Measurements from ENCODE around the gene FOXS1.

DNA sequence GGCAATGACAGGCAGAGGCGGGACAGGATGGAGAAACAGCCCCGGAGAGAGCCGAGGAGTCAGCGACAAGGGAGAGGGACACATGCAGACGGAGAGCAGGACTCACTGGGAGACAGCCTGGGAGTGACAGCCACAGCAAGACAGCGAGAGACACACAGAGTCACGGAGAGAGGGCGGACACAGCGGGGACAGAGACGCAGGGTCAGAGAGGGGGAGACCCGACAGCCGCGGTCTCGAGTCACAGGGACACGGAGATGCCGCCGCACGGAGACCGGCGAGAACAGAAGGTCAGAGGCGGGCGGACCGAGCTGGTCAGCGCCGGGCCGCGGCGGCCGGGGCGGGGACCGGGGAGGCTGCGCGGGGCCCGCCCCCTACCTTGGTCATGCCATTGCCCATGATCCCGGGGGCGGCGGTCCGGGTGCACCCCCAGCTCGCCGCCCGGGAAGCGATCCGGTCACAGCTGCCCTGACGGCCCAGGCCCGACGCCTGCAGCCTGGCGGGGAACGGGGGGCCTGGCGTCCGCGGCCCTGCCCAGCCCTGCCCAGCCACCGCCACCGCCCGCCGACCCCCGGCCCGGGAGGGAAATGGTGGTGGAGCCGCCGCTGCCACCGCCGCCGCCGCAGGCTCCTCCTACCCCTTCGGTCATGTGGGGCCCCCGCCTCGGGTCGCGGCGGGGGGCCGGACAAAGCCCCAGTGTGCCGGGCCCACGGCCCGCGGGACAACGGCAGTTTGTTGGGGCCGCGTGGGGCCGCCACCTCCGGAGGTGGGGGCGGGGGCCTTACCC, 24.7 kb upstream of the FOXS1 start, which contains the start of the genes DUSP15 and TTLL9:
- TF ChIP-seq, protein P1, sequence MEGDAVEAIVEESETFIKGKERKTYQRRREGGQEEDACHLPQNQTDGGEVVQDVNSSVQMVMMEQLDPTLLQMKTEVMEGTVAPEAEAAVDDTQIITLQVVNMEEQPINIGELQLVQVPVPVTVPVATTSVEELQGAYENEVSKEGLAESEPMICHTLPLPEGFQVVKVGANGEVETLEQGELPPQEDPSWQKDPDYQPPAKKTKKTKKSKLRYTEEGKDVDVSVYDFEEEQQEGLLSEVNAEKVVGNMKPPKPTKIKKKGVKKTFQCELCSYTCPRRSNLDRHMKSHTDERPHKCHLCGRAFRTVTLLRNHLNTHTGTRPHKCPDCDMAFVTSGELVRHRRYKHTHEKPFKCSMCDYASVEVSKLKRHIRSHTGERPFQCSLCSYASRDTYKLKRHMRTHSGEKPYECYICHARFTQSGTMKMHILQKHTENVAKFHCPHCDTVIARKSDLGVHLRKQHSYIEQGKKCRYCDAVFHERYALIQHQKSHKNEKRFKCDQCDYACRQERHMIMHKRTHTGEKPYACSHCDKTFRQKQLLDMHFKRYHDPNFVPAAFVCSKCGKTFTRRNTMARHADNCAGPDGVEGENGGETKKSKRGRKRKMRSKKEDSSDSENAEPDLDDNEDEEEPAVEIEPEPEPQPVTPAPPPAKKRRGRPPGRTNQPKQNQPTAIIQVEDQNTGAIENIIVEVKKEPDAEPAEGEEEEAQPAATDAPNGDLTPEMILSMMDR (IDR thresholded peaks at IDR 0.05) = peak in 2 of 5 experiments; percentile 8 to 13
- TF ChIP-seq POLR2A (IDR thresholded peaks at IDR 0.05) = peak; percentile 27 to 33
- peak in 1 of 2 donors; percentile 30 for TF ChIP-seq EP300 (IDR thresholded peaks at IDR 0.05)

All from tibial nerve (tissue), 4 donors.